ENCODE results near the gene MT1G. TPM values are rescaled to one million over a fixed set of nuclear protein-coding genes. Genes with fewer than 3 reads are reported as not detected.
A peak's percentile ranks its signal among the peaks of the same experiment; 100 is the strongest.
"Not testable (repeated sequence)": the region's sequence is repeated elsewhere in the genome, so short reads cannot be mapped to it uniquely, and the experiment has no call there.

Gene MT1G
- total RNA-seq, 1 donor from 2014 or later: 2.9 TPM

DNA sequence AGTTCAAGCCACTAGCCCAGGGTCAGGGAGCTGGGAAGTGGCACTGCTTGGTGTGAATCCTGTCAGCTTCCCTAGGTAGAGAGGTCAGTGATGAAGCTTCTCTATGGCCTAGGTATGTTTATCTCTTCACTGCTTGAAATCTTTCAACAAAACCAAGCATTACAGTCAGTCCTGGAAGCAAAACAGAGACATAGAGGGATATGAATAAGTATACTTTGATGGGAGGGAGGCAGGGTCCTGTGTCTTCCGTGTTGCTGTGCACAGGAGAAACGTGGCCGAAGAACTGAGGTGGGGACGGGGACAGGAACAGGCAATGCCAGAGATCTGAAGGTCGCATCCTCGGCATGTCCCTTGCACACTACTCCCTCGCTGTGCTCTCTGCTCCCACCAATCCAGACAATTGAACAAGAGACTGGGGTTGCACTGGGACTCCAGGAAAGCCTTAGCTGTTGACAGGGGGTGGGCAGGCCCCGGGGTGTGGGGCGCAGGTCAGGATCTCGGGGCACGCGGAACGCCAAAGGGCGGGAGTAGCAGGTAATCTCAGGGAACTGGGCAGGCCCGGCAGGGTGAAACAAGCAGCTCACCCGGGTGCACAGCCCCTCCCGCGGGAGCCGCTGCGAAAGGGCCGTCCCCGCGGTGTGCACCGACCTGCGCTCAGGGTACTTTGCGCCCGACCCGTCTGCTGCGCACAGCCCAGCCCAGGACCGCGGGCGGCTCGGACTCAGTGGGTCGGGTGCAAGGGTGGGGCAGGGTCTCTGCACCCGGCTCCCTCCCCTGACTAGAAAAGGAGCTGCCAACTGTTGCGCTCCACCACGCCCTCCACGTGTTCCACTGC, 1.4 kb upstream of the MT1G start, which contains the start of gene MT1H:
TSS of gene MT1H (plus strand) at position 810 of the 835 bp plus-strand sequence. CDS start 71 bp downstream, outside the sequence.
- H3K4me3 Mint-ChIP-seq (ENCODE audit: low read depth): no peak within 1 kb of the TSS
- no peak within 1 kb of the TSS for H3K27ac Mint-ChIP-seq
- H3K27me3 Mint-ChIP-seq: peaks cover 99% of the 10 kb centered on the region
- no peak for DNase-seq (ENCODE audit: low spot score, unreplicated experiment)
- H3K36me3 Mint-ChIP-seq (ENCODE audit: insufficient read depth): no peaks in the 10 kb centered on the region
- no peaks in the 10 kb centered on the region for H3K9me3 Mint-ChIP-seq (ENCODE audit: low read depth)
- TF ChIP-seq, protein P1, sequence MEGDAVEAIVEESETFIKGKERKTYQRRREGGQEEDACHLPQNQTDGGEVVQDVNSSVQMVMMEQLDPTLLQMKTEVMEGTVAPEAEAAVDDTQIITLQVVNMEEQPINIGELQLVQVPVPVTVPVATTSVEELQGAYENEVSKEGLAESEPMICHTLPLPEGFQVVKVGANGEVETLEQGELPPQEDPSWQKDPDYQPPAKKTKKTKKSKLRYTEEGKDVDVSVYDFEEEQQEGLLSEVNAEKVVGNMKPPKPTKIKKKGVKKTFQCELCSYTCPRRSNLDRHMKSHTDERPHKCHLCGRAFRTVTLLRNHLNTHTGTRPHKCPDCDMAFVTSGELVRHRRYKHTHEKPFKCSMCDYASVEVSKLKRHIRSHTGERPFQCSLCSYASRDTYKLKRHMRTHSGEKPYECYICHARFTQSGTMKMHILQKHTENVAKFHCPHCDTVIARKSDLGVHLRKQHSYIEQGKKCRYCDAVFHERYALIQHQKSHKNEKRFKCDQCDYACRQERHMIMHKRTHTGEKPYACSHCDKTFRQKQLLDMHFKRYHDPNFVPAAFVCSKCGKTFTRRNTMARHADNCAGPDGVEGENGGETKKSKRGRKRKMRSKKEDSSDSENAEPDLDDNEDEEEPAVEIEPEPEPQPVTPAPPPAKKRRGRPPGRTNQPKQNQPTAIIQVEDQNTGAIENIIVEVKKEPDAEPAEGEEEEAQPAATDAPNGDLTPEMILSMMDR (IDR thresholded peaks at IDR 0.05; ENCODE audit: unreplicated experiment): no peak
- no peaks in the 10 kb centered on the region for H3K4me1 Mint-ChIP-seq (ENCODE audit: low read depth)

DNA sequence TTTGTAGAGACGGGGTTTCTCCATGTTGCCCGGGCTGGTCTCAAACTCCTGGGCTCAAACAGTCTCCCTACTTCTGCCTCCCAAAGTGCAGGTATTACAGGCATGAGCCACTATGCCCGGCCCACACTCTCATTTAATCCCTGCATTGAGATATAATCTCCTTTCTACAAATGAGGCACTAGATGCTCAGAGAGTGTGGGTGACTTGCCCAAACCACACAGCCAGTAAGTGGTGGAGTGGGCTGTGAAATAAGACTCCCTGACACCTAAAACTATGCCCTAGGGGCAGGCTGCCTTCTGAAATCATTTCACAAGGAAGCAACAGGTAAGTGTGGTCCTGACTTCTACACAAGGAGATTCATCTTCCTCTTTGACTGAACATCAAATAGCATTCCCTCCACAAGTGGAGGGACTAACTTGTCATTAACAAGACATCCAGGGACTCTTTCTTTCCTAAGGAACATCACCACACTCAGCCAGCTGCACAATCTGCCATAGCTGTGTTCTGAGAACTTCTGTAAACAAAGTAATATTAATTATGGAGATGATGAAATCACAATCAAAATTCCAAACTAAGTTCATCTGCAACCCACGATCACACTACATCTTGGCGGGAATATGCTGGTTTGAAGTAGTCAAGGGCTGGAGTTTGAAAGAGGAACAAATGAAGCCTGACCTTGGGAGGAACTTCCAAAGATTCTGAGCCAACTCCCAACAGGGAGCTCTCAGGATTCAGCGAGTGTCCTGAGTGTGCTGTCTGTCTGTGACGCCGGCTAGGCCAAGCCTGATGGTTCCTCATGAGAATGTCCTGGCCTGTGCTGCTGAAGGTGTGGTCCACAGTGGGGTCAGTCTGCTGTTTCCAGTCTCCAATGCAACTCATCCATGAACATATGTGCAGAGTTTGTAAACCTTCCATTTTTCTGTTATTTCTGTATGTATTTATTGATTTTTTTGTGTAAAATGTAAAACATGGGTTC, 2.3 kb downstream of the MT1G start:
- H3K4me1 Mint-ChIP-seq (ENCODE audit: low read depth); H3K4me3 Mint-ChIP-seq (ENCODE audit: low read depth); H3K9me3 Mint-ChIP-seq (ENCODE audit: low read depth); H3K36me3 Mint-ChIP-seq (ENCODE audit: insufficient read depth); H3K27ac Mint-ChIP-seq; DNase-seq (ENCODE audit: low spot score, unreplicated experiment): not testable (repeated sequence)
- peaks cover 97% of the 10 kb centered on the region for H3K27me3 Mint-ChIP-seq

- Mint-ChIP-seq H3K27me3 (peaks cover 97% of the 10 kb centered on the region), H3K27ac (no peak overlapping the region), H3K4me1 (ENCODE audit: low read depth) (no peaks in the 10 kb centered on the region), H3K9me3 (ENCODE audit: low read depth) (no peaks in the 10 kb centered on the region), H3K4me3 (ENCODE audit: low read depth) (no peak overlapping the region), H3K36me3 (ENCODE audit: insufficient read depth) (no peaks in the 10 kb centered on the region)
- no peak for DNase-seq (ENCODE audit: low spot score, unreplicated experiment)
- TF ChIP-seq, protein P1 (IDR thresholded peaks at IDR 0.05; ENCODE audit: unreplicated experiment): no peak
Measured at GRCh38 chr16:56664506-56664905, 3.4 kb downstream of the MT1G start.

- Mint-ChIP-seq H3K27ac (no peak overlapping the region), H3K9me3 (ENCODE audit: low read depth) (no peaks in the 10 kb centered on the region), H3K36me3 (ENCODE audit: insufficient read depth) (no peaks in the 10 kb centered on the region), H3K4me3 (ENCODE audit: low read depth) (no peak overlapping the region), H3K4me1 (ENCODE audit: low read depth) (peaks cover 5% of the 10 kb centered on the region), H3K27me3 (peaks cover 97% of the 10 kb centered on the region)
- TF ChIP-seq, protein P1 (IDR thresholded peaks at IDR 0.05; ENCODE audit: unreplicated experiment): no peak
- DNase-seq (ENCODE audit: low spot score, unreplicated experiment): no peak
Measured at GRCh38 chr16:56662357-56663354, 5.2 kb downstream of the MT1G start.

DNA sequence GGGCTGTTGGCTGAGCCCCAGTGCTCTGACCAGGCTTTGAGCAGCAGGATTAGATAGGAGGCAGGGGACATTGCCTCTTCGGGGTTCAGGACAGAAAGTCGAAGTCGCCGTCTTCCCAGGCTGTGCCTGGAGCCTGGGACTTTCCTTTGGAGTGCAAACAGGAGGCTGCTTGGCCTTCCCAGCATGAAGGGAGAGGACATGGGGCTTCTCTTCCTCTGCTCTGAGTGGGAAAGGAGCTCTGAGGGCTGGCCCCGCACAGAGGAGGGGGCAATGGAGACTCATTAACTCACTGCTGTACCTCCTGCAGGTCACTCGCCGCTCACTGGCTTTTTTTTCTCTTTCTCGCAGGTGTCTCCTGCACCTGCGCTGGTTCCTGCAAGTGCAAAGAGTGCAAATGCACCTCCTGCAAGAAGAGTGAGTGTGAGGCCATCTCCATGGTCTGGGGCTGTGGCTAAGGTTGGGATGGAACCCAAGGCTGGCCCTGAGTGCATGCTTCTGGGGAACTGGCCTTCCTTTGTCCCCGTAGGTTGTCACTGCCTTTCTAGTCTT, 9.5 kb downstream of the MT1G start:
- peaks cover 5% of the 10 kb centered on the region for H3K4me1 Mint-ChIP-seq (ENCODE audit: low read depth)
- peak overlapping the region; percentile 84 for H3K4me3 Mint-ChIP-seq (ENCODE audit: low read depth)
- DNase-seq (ENCODE audit: low spot score, unreplicated experiment): no peak
- no peaks in the 10 kb centered on the region for H3K9me3 Mint-ChIP-seq (ENCODE audit: low read depth)
- H3K27me3 Mint-ChIP-seq: peaks cover 85% of the 10 kb centered on the region
- H3K36me3 Mint-ChIP-seq (ENCODE audit: insufficient read depth): no peaks in the 10 kb centered on the region
- TF ChIP-seq, protein P1 (IDR thresholded peaks at IDR 0.05; ENCODE audit: unreplicated experiment): no peak
- H3K27ac Mint-ChIP-seq: no peak overlapping the region

All from progenitor cell of endocrine pancreas (in vitro differentiated cells).